Measurements from ENCODE around the gene STMN3. TPM values are rescaled to one million over a fixed set of nuclear protein-coding genes. Genes with fewer than 3 reads are reported as not detected.
"Not testable (repeated sequence)": the region's sequence is repeated elsewhere in the genome, so short reads cannot be mapped to it uniquely, and the experiment has no call there.

The STMN3 gene
- total RNA-seq, 1 donor from 2014 or later = 4.6 TPM

DNA sequence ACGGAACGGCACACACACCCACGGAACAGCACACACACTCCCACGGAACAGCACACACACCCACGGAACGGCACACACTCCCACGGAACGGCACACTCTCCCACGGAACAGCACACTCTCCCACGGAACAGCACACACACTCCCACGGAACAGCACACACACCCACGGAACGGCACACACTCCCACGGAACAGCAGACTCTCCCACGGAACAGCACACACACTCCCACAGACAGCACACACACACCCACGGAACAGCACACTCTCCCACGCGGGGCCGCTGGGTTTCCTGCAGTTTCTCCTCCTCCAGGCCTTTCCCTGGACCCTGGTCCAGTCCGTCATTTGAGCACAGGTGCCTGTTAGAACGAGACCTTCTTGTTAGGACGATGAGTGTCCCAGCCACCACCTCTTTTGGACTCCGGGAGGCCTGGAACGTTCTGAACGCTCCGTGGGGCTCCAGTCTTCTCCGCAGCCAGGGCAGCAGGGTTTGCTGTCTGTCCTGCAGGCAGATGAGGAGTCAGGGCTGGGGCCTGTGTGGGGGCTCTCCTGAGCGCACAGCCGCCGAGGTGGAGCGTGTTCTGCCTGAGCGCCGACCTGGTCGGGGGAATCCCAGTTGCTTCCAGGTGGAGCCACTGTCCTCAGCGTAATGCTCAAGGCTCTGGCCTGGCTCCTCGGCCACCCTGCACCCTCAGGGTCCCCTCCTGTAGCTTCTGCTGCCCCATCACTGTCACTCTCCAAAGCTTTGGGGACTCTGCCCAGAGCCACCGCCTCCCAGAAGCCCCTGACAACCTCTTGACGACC, 25.6 kb upstream of the STMN3 start:
- ATAC-seq = no peak

DNA sequence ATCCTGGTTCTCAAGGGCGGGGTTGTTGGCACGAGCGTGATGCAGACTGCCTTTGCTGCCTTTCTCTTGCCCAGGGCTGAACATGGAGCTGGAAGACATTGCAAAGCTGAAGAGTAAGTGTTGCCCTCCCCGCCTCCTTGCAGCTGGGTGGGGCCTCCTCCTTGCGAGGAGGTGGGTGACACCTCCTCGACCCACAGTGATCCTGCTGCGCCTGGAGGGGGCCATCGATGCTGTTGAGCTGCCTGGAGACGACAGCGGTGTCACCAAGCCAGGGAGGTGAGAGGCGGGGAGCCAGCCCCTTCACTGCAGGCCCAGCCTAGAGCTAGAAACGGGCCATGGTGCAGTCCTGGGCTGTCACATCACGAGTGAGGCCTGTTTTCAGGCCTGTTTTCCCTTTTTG, 24.8 kb upstream of the STMN3 start:
- no peak for ATAC-seq

DNA sequence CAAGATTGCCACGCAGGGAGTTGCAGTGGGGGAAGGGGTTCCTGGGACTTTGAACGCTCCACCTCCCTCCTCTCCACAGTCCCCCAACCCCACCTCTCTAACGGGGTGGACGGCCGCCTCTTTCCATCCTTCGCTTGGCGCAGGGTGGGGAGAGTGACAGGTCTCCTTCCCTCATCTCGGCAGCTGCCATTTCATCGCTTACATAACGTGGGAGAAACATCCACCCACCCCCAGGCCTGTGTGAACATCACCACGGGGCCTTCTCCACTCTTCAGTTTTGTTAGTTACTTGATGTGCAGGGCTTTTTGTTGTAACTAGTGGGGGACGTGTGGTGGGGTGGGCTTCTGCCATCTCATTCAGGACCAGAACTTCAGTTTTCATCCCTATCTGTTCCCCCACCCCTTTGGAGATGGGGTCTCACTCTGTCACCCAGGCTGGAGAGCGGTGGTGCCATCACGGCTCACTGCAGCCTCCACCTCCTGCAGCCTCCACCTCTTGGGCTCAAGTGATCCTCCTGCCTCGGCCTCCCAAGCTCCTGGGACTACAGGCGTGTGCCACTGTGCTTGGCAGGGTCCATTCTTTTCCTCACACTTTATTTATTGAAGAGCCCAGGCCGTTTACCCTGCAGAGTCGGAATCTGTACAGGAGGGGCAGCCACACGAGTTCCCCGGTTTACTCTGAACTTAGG, 22.6 kb upstream of the STMN3 start:
- ATAC-seq = no peak

DNA sequence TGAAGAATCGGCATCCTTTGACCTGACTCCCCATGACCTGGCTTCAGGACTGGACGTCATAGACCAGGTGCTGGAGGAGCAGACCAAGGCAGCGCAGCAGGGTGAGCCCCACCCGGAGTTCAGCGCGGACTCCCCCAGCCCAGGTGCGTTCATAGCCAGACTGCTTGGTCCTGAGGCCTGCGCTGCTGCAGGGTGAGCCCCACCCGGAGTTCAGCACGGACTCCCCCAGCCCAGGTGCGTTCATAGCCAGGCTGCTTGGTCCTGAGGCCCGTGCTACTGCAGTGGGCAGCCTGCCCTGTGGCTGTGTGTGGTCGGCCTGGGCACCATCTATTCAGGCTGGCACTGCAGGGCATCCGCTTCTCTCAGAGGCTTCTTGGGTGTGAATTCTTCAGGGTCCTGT, 20.7 kb upstream of the STMN3 start:
- ATAC-seq = peak; percentile 31

DNA sequence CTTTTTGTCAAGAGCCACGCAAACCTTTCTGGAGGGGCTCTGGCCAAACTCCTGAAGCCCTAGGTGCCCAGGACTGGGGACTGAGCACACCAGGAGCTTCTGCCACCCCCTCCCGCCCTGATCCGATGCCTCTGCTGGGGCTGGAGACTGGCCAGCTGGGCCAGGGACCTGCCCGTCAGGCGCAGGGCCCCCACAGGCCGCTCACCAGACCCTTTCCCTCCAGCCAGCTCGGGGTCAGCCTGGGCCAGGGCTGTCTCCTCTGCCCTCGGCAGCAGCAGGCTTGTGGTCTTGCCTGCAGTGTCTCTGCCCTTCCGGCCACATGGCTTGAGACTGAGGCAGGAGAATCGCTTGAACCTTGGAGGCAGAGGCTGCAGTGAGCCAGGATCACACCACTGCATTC, 19.4 kb upstream of the STMN3 start:
- no peak for ATAC-seq

DNA sequence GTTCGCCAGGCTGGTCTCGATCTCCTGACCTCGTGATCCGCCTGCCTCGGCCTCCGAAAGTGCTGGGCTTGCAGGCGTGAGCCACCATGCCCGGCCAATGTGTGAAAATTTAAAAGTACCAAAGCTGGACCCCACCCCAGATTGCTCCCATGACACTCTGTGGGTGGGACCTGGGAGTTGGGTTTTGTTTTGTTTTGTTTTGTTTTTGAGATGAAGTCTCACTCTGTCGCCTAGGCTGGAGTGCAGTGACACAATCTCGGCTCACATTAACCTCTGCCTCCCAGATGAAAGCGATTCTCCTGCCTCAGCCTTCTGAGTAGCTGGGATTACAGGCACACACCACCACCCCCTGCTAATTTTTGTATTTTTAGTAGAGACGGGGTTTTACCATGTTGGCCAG, 18.5 kb upstream of the STMN3 start:
- ATAC-seq = not testable (repeated sequence)

DNA sequence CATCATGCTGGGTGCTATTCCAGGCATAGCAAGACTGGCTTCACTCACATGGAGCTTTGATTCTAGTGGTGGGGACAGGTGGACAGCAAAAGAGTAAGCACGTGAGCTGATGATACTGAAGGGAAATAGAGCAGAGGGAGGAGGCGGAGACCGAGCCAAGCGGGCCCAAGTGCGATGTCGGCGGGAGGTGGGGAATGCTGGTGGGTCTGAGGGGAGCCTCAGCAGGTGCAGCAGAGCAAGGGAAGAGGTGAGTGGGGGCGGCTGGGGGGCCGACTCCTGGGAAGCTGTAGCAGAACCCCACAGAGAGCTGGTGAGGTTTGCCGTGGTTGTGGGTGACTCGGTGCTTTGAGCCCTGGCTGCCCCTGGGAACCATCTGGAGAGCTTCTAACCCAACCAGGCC, 15.1 kb upstream of the STMN3 start:
- no peak for ATAC-seq

DNA sequence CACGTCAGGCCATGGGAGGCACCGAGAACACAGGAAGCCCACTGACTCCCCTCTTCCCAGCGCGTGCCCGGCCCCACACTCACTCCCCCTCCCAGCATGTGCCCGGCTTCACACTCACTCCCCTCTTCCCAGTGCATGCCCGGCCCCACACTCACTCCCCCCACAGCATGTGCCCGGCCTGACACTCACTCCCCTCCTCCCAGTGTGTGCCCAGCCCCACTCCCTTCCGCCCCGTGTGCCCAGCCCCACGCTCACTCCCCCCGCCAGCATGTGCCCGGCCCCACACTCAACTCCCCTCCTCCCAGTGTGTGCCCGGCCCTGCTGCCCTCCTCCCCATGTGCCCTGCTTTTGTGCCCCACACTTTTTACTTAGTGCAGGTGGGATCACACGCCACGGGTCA, 14.6 kb upstream of the STMN3 start:
- ATAC-seq = no peak

DNA sequence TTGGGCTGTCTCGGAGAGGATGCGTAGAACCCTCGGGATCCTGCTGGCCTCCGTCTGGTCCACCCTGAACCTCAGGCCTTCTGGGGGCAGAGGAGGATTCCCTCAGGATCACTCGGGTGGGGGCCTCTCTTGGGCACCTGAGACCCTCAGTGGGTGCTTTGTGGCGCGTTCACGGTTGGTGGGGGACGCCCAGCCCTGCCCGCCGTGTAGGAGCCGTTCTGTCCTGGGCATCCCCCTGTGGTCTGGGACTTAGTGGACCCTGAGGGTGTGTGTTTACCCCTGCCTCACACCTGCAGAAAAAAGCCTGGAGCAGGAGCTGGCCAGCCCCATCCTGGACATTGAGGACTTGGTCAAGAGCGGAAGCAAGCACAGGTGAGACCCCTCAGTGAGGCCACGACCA, 12.5 kb upstream of the STMN3 start:
- ATAC-seq = no peak

DNA sequence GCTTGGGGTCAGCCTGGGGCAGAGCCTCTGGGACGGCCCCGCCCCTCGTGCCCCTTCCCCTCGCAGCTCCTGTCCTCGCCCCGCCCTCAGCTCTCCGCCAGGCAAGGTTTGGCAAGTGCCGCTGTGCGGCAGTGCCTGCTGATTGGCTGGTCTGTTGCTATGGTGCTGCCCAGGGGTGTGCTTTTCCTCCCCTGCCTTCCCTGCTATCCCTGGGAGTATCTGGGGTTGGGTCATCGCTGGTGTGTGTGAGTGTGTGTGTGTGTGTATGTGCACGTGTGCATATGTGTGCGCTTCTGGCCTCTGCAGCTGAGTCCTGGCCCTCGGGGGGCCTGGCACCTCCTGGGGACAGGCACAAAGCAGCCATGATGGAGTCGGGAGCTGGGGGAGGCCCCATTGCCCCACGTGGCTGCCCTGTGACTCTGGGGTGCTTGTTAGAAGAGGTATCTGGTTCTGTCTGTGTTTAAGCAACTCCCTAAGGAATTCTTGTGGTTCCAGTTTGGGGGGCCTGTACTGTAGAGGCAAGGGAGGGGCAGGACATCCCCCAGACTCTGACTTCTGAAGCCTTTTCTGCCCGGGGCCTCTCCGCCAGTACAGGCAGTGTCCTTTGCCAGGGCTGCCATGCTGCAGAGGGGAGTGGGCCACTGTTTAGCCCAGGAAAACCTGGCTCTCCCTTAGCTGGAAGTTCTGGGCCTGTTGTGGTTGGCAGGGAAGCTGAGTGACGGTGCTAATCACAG, 11.8 kb upstream of the STMN3 start:
- ATAC-seq = peak; percentile 31

DNA sequence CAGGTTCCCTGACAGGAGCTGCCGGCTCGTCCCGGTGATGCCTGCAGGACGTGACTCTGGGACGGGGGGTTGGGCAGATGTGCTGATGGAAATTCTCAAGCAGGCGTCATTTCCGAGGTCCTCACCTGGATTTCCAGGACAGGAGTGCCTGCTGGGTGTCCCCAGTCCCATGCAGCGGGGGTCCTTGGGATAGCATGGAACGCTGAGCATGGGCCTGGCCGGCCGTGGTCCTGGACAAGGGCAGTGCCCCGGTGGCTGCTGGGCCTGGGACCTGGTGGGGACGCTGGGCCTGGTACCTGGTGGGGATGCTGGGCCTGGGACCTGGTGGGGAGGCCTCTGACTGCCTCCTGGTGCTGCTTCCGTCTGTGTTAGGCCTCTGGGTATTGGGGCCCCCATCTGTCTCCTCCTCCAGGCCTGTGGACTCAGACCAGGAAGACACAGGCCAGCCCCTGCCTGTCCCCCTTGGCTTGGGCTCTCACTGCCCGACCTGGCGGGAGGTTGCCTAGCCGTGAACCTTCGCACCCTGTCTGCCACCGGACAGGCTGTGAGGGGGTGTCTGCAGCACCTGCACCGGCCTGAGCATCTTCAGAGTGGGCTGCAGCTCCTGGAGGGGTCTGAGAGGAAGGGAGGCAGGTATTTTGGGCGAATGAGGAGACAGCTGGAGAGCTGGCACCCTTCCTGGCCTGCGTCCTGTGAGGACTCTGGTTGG, 11.1 kb upstream of the STMN3 start:
- no peak for ATAC-seq

DNA sequence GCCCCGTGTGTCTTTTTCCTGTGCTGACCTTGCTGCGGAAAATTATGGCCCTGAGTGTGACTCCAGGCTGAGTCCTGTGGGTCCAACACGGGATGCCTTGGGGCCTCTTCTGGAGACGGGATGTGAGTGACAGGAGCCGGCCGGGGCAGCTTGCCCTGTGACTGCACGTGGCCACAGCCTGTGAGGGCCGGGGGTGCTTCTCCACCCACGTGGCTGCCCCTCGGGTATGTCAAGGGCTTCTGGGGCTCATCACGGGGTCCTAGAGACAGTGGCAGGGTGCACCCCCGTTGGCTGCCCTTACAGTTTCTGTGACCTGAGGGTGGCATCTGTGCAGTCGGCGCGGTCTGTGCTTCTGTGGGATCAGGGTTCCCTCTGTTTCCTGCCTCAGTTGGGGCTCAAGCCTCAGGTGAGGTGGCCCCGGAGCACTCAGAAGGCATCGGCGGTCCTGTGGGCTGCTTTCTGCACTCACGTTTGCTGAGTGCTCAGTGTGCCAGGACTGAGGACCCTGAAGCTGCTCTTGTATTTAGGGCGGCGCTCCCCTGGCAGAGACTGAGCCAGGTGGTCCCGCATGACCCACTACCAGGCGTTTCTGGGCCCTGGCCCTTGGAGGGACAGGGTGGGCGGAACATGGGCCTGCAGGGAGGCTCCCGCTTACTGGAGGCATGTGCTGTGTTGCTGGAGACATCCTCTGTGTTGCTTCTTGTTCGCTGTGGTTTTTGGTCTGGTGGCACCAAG, 10.3 kb upstream of the STMN3 start:
- ATAC-seq = no peak

DNA sequence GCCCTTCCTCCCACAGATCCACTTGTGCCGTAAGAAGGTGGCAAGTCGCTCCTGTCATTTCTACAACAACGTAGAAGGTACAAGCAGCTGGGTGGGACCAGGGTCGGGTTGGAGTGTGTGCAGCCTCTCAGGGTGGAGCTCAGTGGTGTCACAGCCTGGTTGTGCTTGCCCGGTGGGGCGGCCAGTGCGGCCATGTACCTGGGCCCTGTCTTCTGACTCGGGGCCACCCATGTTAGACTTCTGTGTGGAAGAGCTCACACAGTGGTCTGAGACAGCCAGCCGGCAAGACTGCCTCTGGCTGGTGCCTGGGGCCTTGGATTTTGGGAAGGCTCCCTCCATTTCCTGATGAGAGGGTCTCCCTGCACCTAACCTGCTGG, 9.6 kb upstream of the STMN3 start:
- ATAC-seq = no peak

DNA sequence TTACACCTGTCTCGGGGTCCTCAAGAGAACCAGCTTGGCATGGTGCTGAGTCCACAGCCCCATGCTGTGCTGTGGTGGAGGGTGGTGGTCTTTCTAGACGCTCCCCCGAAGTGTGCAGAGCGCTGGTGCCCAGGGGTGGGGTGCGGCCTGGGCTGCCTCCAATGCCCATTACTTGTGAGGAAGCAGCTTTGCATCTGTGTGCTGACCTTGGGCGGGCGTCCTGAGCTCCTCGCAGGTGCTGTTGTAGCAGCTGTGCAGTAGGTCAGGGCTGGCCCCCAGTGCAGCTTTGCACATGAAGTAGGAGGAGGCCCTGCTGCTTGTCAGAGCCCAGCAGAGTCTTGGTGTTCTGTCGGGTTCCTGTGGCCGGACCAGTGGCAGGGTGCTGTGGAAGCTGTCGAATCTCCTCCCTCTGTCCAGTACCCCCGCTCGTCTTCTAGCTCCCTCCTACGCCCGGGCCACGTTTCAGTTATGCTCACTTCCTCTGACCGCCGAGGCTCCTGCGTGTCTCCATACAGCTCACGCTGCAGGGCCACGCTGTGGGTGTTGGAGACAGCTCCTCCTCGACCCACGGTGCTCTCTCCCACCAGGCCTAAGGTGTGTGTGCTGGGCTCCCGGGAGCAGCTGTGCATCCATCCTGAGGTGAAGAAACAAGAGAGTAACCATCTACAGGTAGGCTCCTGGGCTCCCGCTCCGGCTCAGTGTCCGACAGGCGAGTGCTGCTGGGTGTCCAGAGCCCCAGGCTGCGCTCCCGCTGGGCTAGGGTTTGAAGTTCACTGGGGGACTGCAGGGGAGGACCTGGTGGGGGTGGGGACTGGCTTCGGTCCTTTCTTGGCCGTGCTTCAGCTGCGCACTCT, 9.0 kb upstream of the STMN3 start:
- no peak for ATAC-seq

DNA sequence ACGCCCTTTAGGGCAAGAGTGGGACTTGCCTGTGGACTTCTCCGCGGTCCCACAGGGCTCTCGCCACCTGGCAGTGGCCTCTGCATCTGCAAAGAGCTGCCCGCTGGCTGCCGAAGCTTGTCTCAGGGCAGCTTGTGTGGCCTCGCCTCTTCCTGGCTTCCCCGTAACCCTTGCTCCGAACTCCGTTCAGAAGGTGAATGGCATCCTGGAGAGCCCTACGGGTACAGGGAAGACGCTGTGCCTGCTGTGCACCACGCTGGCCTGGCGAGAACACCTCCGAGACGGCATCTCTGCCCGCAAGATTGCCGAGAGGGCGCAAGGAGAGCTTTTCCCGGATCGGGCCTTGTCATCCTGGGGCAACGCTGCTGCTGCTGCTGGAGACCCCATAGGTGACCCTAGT, 7.9 kb upstream of the STMN3 start:
- ATAC-seq = no peak

DNA sequence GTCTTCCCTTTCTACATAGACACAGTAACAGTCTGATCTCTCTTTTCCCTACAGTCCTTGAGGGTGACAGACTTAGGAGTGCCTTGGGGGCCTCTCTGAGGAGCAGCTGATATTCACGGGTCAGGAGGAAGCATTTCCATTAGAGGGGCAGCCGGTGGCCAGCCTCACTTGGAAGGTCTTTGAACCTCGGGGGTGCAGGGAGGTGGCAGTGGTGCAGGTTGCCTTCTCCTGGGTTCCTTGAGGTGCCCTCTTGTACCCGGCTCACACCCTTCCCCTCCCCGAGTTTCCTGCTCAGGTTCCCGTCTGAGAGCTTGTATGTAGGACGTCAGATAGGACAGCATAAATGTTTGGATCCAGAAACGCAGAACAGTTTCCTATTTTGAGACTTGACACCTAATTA, 7.4 kb upstream of the STMN3 start:
- no peak for ATAC-seq

DNA sequence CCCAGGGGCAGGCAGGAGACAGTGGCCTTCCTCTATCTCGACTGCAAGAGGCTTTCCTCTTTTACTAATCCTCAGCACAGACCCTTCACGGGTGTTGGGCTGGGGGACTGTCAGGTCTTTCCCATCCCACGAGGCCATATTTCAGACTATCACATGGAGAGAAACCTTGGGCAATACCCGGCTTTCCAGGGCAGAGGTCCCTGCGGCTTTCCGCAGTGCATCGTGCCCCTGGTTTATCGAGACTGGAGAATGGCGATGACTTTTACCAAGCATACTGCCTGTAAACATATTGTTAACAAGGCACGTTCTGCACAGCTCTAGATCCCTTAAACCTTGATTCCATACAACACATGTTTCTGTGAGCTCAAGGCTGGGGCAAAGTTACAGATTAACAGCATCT, 7.0 kb upstream of the STMN3 start:
- ATAC-seq = not testable (repeated sequence)

DNA sequence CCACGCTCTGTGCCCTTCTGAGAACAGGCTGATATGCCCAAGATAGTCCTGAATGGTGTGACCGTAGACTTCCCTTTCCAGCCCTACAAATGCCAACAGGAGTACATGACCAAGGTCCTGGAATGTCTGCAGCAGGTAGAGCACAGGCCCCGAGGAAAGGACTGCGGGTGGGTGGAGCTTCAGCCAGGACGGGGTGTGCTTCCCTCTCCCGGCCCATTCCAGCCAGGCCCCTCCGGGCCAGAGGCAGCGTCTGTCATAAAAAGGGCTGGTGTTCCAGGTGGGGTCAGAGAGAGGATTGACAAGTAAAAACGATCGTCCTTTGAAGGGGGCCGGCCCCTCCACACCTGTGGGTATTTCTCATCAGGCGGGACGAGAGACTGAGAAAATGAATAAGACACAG, 6.1 kb upstream of the STMN3 start:
- ATAC-seq = no peak

DNA sequence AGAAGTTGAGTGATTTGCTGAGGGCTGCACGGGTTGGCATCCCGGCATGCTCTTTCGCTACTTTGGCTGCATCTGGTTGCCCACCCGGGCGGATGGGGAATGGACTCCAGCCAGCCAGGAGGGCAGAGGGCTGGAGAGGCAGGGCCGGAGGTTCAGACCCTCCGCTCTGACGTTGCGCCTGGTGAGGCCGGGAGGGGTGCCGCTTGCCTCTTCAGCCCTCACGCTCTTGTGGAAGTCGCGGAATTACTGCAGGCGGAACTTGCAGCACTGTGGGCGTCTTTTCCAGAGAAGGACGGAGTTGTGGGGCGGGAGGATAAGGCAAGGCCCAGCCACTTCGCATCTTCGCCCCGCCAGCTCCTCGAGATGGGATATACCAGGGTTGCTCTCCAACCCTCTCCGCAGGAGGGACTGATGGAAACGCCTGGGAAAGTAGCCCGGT, 5.5 kb upstream of the STMN3 start:
- ATAC-seq = peak; percentile 33

DNA sequence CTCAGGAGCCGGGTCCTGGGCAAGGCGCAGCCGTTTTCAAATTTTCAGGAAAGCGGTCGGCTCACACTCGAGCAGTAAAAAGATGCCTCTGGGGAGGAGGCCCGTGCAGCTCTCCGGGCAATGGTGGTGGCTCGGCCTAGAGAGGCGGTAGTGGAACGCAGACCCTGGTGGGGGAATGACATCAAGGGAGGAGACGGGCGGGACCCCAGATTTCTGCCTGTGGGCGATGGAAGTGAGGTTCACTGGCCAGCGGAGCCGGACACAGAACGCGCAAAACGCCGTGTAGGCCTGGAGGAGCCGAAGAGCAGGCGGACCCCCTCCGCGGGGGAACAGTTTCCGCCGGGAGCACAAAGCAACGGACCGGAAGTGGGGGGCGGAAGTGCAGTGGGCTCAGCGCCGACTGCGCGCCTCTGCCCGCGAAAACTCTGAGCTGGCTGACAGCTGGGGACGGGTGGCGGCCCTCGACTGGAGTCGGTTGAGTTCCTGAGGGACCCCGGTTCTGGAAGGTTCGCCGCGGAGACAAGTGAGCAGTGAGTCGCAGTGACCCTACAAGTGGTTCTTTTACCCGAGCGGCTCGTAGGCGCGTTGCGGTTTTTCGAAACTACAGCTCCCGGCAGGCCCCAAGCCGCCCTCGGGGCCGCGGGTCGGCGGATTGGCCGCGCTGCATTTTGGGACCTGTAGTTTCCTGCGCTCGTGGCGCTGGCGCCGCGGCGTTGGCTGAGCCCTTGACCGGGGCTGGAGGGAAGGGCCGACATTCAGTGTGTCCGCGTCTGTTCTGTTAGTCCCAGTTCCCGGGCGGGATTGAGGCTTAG, 4.9 kb upstream of the STMN3 start, which contains the start of gene RTEL1:
TSS of gene RTEL1 (plus strand) at position 376 of the 812 bp plus-strand sequence. CDS start 1,091 bp downstream, outside the sequence.
- peak; percentile 84 for ATAC-seq
